Measurements from ENCODE around the gene FRRS1. TPM values are rescaled to one million over a fixed set of nuclear protein-coding genes. Genes with fewer than 3 reads are reported as not detected.
A peak's percentile ranks its signal among the peaks of the same experiment; 100 is the strongest.

FRRS1 gene
- total RNA-seq, 4 donors from 2014 or later = 10.4 to 12.9 (median 11.3) TPM

DNA sequence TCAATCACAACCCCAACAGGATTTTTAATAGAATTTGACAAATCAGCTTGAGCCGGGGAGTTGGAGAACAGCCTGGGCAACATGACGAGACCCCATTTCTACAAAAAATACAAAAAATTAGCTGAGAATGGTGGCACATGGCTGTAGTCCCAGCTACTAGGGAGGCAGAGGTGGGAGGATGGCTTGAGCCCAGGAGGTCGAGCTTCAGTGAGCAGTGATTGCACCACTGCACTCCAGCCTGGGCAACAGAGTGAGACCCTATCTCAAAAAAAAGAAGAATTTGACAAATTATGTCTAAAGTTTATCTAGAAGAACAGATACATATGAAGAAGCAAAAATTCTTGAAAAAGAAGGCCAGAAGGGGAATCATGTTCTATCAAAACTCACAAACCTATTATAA is 43.2 kb downstream of the FRRS1 start:
- TF ChIP-seq, protein P1, sequence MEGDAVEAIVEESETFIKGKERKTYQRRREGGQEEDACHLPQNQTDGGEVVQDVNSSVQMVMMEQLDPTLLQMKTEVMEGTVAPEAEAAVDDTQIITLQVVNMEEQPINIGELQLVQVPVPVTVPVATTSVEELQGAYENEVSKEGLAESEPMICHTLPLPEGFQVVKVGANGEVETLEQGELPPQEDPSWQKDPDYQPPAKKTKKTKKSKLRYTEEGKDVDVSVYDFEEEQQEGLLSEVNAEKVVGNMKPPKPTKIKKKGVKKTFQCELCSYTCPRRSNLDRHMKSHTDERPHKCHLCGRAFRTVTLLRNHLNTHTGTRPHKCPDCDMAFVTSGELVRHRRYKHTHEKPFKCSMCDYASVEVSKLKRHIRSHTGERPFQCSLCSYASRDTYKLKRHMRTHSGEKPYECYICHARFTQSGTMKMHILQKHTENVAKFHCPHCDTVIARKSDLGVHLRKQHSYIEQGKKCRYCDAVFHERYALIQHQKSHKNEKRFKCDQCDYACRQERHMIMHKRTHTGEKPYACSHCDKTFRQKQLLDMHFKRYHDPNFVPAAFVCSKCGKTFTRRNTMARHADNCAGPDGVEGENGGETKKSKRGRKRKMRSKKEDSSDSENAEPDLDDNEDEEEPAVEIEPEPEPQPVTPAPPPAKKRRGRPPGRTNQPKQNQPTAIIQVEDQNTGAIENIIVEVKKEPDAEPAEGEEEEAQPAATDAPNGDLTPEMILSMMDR (IDR thresholded peaks at IDR 0.05) = no peak
- TF ChIP-seq POLR2A (IDR thresholded peaks at IDR 0.05) = no peak
- no peaks in the 10 kb centered on the region for H3K27me3 ChIP-seq
- WGBS, 2 donors = 98% methylated on average over 3 of the region's 3 CpGs
- H3K27ac ChIP-seq = no peak overlapping the region
- no peak for DNase-seq
- no peak overlapping the region for H3K4me3 ChIP-seq (replicated peaks in 1 of 3)
- intact Hi-C loops (cut with DNase I) = no loop called here
- H3K4me1 ChIP-seq = no peaks in the 10 kb centered on the region
- no peaks in the 10 kb centered on the region for H3K9me3 ChIP-seq
- H3K36me3 ChIP-seq = no peaks in the 10 kb centered on the region

DNA sequence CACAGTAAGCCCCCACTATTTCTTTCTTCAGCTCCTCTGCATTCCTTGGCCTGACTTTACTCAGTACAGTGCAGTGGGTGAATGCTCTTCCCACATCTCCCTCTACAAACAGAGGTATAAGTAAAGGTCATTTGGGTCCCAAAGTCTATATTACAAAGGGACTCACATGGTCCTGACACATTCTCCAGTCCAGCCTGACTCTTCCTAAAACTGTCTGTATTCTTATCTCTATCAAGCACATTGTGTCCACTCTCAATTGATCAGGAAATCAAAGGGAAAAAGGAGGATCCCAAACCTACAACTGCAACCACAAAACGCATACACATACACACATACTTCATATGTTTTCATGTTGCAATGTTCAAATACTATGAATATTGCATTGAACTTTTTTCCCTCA is 49.4 kb downstream of the FRRS1 start:
- Histone ChIP-seq H3K27me3 (no peaks in the 10 kb centered on the region), H3K4me1 (no peaks in the 10 kb centered on the region), H3K9me3 (no peaks in the 10 kb centered on the region), H3K36me3 (no peaks in the 10 kb centered on the region), H3K4me3 (replicated peaks in 1 of 3) (no peak overlapping the region), H3K27ac (no peak overlapping the region)
- no peak for DNase-seq
- 94 to 97% methylated on average over 1 of the region's 1 CpG for WGBS, 2 donors
- intact Hi-C loops (cut with DNase I) = no loop called here
- TF ChIP-seq, protein P1 (IDR thresholded peaks at IDR 0.05) = no peak
- no peak for TF ChIP-seq POLR2A (IDR thresholded peaks at IDR 0.05)

DNA sequence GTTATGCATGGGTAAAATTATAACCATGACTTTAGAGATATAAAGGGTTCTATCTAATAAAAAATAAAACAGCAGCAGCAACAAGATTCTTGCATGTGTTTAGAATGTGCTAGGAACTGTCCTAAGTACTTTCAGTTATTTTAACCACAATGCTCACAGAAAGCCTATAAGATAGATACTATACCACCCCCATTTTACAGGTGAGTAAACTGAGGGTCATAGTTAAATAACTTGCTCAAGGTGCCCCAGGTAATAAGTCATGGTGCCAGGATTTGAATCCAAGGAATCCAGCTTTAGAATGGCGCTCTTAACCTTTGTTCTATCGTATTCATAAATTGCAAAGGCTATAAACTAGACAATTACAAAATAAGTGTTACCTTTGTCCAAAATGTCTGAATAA is 53.4 kb downstream of the FRRS1 start:
- TF ChIP-seq, protein P1 (IDR thresholded peaks at IDR 0.05) = no peak
- TF ChIP-seq POLR2A (IDR thresholded peaks at IDR 0.05) = no peak
- 97 to 100% methylated on average over 2 of the region's 2 CpGs for WGBS, 2 donors
- intact Hi-C loops (cut with DNase I) = no loop called here
- Histone ChIP-seq H3K4me3 (replicated peaks in 1 of 3) (no peak overlapping the region), H3K27ac (no peak overlapping the region), H3K9me3 (no peaks in the 10 kb centered on the region), H3K4me1 (no peaks in the 10 kb centered on the region), H3K27me3 (no peaks in the 10 kb centered on the region), H3K36me3 (peaks cover 0 to 4% of the 10 kb centered on the region in 2 donors)
- DNase-seq = no peak

DNA sequence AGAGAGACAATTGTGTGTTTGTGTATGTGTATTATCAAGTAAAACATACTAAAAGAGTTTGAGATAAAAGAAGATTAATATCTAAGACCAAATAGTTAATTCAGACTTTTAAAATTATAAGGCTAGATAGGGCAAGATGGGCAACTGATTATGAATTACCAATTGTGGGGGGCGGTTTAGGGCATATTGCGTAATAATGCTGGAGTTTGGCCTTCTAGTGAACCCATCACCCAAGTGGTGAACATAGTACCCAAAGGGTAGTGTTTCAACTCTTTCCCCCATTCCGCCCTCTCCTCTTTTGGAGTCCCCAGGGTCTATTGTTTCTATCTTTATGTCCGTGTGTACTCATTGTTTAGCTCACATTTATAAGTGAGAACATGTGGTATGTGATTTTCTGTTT is 55.4 kb downstream of the FRRS1 start:
- intact Hi-C loops (cut with DNase I) = no loop called here
- WGBS, 2 donors = 94 to 95% methylated on average over 4 of the region's 4 CpGs
- TF ChIP-seq, protein P1 (IDR thresholded peaks at IDR 0.05) = no peak
- TF ChIP-seq POLR2A (IDR thresholded peaks at IDR 0.05) = no peak

DNA sequence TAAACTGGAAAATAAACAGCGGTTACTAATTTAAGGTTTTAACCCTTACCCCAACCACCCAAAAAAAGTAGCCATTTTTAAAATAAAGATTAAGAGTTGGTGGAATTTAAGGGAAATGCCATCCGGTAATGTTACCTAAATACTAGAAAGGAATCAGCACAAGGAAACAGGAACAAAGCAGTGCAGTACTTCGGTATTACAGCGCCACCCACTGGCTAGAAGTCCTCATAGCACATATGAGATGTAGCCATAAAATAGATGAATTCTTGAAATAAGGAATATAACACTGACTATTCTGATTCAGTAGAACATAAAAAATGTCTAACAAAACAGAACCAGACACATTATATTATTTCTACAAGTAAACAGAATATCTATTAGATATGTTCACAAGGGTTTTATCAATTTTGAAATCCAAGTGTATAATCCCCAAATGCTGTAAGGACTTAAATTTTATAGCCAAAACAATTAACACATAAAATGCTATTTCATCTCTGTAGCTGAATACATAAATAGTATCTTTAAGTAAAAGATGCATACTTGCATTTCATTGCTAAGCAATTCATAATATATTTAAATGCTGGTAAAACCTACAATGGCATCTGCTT is 58.8 kb downstream of the FRRS1 start:
- peak; percentile 72 to 80 for DNase-seq
- 15% methylated on average over 4 of the region's 4 CpGs for WGBS, 2 donors
- no peak for TF ChIP-seq POLR2A (IDR thresholded peaks at IDR 0.05)
- TF ChIP-seq, protein P1 (IDR thresholded peaks at IDR 0.05) = peak; percentile 68 to 91 (median 85)
- Histone ChIP-seq H3K36me3 (peaks cover 0 to 4% of the 10 kb centered on the region in 2 donors), H3K27ac (no peak overlapping the region), H3K27me3 (no peaks in the 10 kb centered on the region), H3K4me1 (peaks cover 0 to 4% of the 10 kb centered on the region in 2 donors), H3K4me3 (replicated peaks in 1 of 3) (no peak overlapping the region), H3K9me3 (no peaks in the 10 kb centered on the region)
- intact Hi-C loops (cut with DNase I) = loop anchor here (5.0 to 10.0 kb wide), 2 partner anchors 213 to 530 kb away; no protein-coding TSS in a partner anchor

More for the DNA sequence above, 55.4 kb downstream of the FRRS1 start:
- no peak for DNase-seq
- Histone ChIP-seq H3K9me3 (no peaks in the 10 kb centered on the region), H3K36me3 (peaks cover 0 to 4% of the 10 kb centered on the region in 2 donors), H3K4me3 (replicated peaks in 1 of 3) (no peak overlapping the region), H3K27me3 (no peaks in the 10 kb centered on the region), H3K27ac (no peak overlapping the region), H3K4me1 (no peaks in the 10 kb centered on the region)
